ENCODE data around the gene SLC9C1.

SLC9C1 gene

GRCh38 chr3:112119962-112120836 lies 173.8 kb downstream of the SLC9C1 start:
- Histone ChIP-seq H3K4me3 (no peak overlapping the region), H3K27ac (peak overlapping the region in 2 of 21 experiments; percentile 3 to 5)

GRCh38 chr3:112117841-112118571 lies 176.0 kb downstream of the SLC9C1 start:
- Histone ChIP-seq H3K27ac (peak overlapping the region in 5 of 21 experiments; percentile 3 to 54 (median 30)), H3K4me3 (no peak overlapping the region)

DNA sequence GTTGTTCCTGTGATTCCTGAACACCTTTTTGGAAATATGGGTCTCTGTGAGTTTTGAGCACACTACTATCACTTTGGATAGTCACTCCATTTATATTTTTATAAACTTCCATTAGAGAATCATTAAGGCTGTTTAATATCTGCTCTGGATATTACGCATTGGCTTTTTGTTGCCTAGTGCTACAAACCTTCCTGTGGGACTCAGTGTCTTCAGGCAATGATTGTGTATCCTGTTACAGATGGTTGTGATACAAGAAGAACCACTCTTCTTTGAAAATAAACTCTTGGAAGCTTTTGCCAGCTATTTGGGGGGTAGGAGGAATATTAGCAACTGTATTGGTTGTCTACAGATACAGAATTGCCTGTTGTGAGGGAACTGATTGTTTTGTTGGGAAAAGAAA lies 176.6 kb downstream of the SLC9C1 start:
- Histone ChIP-seq H3K4me3 (no peak overlapping the region), H3K27ac (peak overlapping the region in 5 of 21 experiments; percentile 3 to 54 (median 30))

GRCh38 chr3:112116748-112117186 lies 177.2 kb downstream of the SLC9C1 start:
- H3K27ac ChIP-seq = no peak overlapping the region

DNA sequence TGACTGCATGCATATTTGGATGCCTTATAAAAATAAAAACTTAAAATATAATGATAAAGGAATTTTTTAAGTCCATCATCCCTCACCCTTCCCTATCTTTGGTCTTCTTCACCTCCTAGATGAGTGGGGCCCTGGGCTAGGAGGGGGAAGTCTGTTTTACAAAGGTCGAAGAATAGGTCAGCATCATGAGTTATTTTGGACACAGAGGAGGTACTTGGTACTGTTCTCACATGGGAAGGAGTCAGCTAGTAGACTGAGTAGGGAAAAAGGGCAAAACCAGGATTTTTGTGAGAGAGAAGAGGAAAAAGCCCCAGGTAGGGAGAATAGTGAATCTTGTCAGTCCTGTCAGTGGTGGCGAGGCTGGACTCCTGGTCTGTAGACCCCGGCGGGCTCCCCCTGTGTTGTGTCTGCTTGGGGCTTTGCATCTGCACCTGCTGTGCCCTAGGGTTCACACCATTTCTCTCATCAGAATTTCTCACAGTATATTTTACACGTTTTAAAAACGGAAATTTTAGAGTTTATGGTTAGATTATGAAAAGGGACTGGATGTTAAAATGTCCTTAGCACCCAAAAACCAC lies 178.1 kb downstream of the SLC9C1 start:
- Histone ChIP-seq H3K27ac (no peak overlapping the region), H3K4me3 (no peak overlapping the region)

More at GRCh38 chr3:112116748-112117186, 177.2 kb downstream of the SLC9C1 start:
- no peak overlapping the region for H3K4me3 ChIP-seq

- H3K27ac ChIP-seq = no peak overlapping the region
- no peak overlapping the region for H3K4me3 ChIP-seq
These were observed 178.8 kb downstream of the SLC9C1 start for GRCh38 chr3:112115161-112115739.

DNA sequence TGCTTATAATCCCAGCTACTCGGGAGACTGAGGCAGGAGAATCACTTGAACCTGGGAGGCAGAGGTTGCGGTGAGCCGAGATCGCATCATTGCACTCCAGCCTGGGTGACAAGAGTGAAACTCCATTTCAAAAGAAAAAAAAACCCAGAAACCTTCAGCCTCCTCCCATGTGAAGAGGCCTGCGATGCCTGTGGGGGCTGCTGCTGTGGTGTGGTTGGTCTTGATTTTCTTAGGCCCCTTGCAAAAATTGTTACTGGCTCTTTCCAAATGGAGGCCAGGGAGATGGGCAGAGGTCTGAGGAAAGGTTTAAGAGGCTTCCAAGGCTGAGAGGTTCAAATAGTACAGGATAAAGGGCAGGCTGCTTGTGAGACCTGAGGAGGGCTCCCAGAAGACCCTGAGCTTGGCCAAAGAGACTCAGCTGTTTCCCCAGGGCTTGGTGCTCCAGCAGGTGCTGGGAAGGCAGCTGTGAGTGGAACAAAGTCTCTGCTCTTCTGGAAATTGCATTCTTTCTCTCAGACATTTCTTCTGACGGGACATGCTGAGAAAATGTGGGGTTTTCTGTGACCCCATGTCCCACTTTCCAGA lies 179.3 kb downstream of the SLC9C1 start:
- Histone ChIP-seq H3K27ac (no peak overlapping the region), H3K4me3 (no peak overlapping the region)

- Histone ChIP-seq H3K27ac (no peak overlapping the region), H3K4me3 (no peak overlapping the region)
These were observed 182.1 kb downstream of the SLC9C1 start for GRCh38 chr3:112111785-112112402.

DNA sequence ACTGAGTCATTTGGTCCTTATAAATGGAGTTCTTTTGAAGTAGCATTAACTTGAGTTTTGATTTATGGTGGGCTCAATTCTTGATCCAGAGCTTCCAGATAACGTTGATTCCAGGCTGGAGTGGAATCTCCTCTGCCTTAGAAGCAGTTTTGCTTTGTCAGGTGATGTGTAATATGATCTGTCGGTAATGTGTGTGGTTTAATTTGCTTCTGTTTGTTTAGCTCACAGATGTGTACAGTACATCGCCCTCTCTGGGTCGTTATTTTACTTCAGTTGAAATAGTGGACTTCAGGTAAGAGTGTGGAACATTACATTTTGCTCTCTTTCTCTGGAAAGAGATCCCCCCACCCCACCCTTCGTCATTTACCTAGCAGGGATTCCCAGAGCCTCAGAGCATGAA lies 184.7 kb downstream of the SLC9C1 start:
- Histone ChIP-seq H3K4me3 (no peak overlapping the region), H3K27ac (no peak overlapping the region)

DNA sequence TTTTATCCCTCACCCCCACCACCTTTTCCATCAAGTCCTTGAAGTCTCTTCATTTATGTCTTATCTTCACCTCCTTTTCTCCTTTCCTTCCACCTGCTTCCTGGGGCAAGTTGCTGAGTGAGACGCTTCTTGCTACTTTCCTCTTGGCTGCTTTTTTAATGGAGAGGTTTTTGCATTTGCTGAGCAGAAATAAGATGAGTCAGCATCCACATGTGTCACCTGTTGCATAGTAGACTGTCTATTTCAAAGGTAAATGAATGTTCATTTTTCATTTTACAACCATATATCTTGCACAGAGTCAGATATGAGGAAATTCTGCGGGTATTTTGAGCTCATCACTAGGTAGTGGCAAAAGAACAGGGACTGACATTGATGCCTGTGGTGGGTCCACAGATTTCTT lies 189.2 kb downstream of the SLC9C1 start:
- Histone ChIP-seq H3K27ac (no peak overlapping the region), H3K4me3 (no peak overlapping the region)

- no peak overlapping the region for H3K27ac ChIP-seq
These were observed 192.1 kb downstream of the SLC9C1 start for GRCh38 chr3:112101916-112102315.

GRCh38 chr3:112097378-112097777 lies 196.6 kb downstream of the SLC9C1 start:
- no peak overlapping the region for H3K27ac ChIP-seq

More at GRCh38 chr3:112101916-112102315, 192.1 kb downstream of the SLC9C1 start:
- no peak overlapping the region for H3K4me3 ChIP-seq

GRCh38 chr3:112096176-112096575 lies 197.8 kb downstream of the SLC9C1 start:
- H3K4me3 ChIP-seq = no peak overlapping the region
- H3K27ac ChIP-seq = no peak overlapping the region

More at GRCh38 chr3:112097378-112097777, 196.6 kb downstream of the SLC9C1 start:
- no peak overlapping the region for H3K4me3 ChIP-seq

GRCh38 chr3:112095731-112096130 lies 198.3 kb downstream of the SLC9C1 start:
- Histone ChIP-seq H3K4me3 (no peak overlapping the region), H3K27ac (no peak overlapping the region)

GRCh38 chr3:112093180-112093522 lies 200.9 kb downstream of the SLC9C1 start:
- H3K27ac ChIP-seq = peak overlapping the region in 1 of 21 experiments; percentile 0
- no peak overlapping the region for H3K4me3 ChIP-seq

GRCh38 chr3:112092496-112093179 lies 201.4 kb downstream of the SLC9C1 start:
- Histone ChIP-seq H3K27ac (peak overlapping the region in 1 of 21 experiments; percentile 0), H3K4me3 (no peak overlapping the region)

- Histone ChIP-seq H3K4me3 (no peak overlapping the region), H3K27ac (no peak overlapping the region)
These were observed 203.0 kb downstream of the SLC9C1 start for GRCh38 chr3:112090887-112091586.
